CD4-positive, alpha-beta T cell treated with Interleukin-17A for 4 hours (primary cell): ENCODE measurements around the gene BACH2.
A peak's percentile ranks its signal among the peaks of the same experiment; 100 is the strongest.
"Not testable (repeated sequence)": the region's sequence is repeated elsewhere in the genome, so short reads cannot be mapped to it uniquely, and the experiment has no call there.

Experiments used
- DNase-seq: peaks from one replicate; pipeline ENCODE4 v3.0.0-alpha.2; 2020; ENCODE audit warnings: mixed read lengths

The BACH2 gene

DNA sequence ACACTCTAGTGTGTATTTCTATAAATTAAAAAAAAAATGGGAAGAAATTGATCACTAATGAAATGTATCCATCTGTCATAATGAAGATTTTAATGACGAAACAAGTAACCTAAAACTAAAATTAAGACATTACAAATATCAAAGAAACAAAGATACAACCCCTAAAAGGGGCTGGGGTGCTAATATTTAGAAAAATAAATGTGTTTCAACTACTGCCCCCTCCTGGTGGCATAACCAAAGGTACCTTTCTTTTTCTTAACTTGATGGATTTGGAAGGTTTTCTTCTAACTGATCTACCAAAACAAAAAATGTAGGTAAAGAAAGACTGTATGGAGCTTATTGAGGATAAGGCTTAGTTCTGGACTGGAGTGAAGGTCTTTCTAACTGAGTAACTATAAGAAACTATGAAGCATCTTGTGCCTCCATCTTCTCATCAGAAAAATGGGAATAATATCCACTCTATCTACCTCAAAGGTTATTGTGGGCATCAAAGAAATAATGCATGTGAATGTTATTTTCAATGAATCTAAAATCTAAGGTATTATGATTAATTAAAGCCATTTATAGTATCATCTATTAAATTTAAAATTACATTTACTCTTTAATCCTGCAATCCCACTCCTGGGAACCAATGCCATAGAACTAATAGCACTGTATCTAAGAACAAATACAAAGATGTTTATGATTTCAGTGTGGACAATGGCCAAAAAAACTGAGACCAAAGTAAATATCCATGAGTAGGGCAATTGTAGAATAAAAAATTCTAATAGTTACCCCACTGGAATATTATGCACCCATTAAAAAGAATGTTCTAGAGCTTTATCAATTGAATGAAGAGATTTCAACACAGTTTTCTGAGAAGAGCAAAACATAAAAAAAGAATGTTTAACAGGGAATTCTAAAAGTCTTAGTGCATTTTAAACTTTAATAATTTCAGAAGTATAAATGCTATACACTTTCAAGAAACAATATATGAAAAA is 117.2 kb downstream of the BACH2 start:
- DNase-seq = peak; percentile 60

GRCh38 chr6:90178384-90178855 is 118.2 kb downstream of the BACH2 start:
- no peak for DNase-seq

- peak; percentile 37 for DNase-seq
Measured at GRCh38 chr6:90177544-90178383, 118.9 kb downstream of the BACH2 start.

DNA sequence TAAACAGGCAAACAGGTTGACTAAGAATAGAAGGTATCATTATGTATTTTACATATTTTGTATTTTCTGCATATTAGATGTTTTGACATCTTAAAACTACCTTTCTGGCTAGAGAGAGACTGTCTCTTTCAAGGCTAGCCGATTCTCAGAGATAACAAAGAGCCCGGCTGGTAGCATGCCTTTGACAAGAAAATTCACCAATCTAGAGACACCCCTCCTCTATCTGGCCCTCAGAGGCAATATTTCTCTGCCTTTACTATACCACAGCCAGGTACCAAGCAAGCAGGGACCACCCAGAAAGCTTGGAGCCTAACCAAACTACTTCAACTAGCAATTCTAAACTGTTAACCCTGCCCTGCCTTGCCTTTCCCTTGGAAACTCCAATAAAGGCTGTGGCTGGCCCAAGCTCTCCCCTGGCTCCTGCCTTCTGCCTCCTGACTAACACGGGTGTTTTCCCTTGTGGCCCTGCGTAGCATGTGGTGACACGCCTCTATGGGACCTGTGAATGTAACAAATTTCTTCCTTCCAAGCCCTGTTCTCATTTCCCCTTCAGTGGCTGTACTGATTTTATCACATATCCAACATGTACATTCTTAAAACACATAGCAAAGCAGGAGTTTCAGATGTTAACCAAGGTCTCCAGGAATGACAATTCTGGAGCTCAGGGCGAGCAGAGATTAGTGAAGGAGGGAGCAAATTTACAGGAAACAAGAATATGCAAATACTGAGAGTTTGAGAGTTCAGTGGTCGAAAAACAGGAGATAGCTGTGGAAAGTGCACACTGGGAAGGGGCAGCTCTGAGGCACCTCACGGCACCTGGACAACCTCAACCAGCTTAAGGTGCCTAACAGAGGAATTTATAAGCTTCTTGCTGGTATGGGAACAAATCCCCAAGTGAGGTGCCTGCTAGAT is 120.8 kb downstream of the BACH2 start:
- peak; percentile 53 for DNase-seq

DNA sequence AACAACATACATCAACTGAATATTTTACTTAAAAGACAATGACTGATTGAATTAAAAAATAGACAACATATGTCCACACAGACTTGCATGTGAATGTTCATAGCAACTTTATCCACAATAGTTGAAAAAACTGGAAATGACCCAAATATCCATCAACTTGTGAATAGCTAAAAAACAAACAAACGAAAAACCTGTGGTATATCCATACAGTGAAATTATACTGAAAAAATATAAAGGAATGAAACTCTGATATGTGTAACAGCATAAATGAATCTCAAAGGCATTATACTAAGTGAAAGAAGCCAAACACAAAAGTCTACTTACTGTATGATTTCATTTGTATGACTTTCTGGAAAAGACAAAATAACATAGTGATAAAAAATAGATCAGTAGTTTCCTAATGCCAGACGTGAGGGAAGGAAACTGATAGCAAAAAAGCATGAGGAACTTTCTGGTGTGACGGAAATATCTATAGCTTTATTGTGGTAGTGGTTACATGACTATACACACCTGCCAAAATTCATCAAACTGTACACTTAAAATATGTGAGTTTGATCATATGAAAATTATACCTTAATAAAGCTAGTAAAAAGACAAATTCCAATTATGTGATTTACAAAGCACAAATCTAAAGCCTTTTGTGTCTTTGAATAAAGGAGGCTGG is 123.2 kb downstream of the BACH2 start:
- DNase-seq = no peak

GRCh38 chr6:90170601-90171000 is 126.0 kb downstream of the BACH2 start:
- DNase-seq = no peak

GRCh38 chr6:90169374-90169773 is 127.3 kb downstream of the BACH2 start:
- no peak for DNase-seq

DNA sequence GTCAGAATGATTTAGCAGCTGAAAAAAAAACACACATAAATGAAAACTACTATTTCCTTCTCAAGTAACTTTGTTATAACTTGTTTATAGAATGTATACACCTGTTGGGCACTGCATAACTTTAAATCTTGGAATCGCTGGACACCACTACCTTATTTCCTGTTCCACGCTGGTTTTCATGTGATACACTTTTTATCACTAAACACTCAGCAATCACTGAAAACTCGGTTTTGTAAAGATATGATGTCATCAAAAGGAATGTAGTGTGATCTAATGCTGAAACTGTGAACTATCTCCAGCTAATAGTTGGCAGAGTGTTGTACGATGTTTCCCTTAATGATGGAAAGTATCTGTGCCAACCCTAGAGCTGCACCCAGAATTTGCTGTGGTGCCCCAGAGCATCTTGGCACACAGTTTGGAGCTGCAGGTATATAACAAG is 127.9 kb downstream of the BACH2 start:
- no peak for DNase-seq

DNA sequence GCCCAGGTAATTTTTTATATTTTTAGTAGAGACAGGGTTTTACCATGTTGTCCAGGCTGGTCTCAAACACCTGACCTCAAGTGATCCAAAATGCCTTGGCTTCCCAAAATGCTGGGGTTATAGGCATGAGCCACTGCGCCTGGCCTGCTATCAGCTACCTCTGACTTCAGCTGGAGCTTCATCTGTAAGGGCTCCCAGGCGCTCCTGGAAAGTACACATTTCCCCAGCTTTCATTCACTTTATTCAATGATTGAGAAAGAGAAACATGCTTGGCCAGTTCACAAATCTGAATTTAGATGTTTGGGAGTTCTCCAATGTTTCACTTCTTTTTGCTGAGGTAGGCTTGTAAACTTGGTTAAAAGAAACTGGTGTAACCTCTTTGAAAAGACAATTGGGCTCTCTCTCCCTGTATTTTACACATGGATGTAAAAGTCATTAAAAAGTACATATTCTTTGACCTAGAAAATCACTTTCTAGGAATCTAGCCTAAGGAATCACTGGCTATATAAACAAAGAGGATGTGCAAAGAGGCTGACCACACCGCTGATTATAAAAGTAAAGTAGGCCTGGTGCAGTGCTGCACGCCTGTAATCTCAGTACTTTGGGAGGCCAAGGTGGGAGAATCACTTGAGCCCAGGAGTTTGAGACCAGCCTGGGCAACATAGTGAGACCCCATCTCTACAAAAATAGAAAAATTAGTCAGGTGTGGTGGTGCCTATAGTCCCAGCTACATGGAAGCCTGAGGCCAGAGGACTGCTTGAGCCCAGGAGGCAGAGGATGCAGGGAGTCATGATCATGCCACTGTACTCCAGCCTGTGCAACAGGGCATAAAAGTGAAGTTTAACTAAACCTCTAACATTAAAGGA is 128.9 kb downstream of the BACH2 start:
- no peak for DNase-seq

- not testable (repeated sequence) for DNase-seq
Measured at GRCh38 chr6:90166155-90166924, 130.3 kb downstream of the BACH2 start.

DNA sequence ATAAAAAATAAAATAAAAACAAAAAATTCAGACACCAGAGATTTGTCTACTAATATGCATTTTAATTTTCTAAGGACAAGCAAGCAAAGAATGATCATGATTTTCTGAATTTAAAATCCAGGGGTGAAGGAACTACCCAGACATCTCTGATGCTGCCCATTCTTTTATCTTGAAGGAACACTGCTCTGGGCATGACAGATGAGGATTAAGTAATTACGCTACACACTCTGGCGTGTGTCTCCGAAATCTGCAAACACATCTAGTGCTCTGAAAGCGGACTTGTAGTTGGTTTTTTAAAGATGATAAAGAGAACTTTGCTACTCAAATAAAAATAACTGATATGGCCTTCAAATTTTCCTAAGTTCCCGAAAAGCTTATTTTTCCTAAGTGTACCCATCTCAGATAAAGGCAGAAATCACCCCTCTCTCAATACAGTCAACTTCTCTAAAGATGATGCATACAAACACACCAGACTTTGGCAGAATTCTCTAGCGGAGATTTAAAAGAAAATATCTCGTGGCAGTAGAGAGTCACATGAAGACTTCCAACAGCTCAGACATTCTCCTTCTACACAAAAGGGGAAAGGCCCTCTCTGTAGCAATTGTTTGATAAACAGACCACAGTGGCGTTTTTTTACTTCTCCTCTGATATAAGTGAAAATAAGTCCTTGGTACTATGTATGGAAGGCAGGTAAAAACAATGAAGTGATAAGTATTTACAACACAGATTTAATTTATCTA is 133.8 kb downstream of the BACH2 start:
- no peak for DNase-seq

DNA sequence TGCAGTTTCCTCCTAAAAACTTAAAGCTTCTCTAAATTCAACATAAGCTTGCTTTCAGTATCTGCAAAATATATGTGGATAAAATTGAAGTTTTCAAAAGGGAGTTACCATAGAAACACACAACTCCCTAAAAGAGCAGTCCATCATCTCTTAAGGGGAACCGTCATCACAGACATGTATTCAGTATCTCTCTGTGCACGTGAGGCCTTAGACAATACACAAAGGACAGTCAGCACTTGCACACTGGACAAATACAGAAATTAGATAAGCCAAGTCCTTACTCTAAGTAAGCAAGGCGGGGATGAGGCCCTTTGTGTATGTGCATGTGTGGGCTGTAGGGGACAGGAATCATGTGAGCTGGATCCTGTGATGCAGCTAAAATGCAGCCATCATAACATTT is 136.6 kb downstream of the BACH2 start:
- no peak for DNase-seq

GRCh38 chr6:90159452-90159851 is 137.2 kb downstream of the BACH2 start:
- DNase-seq = no peak

- no peak for DNase-seq
Measured at GRCh38 chr6:90158936-90159335, 137.7 kb downstream of the BACH2 start.

DNA sequence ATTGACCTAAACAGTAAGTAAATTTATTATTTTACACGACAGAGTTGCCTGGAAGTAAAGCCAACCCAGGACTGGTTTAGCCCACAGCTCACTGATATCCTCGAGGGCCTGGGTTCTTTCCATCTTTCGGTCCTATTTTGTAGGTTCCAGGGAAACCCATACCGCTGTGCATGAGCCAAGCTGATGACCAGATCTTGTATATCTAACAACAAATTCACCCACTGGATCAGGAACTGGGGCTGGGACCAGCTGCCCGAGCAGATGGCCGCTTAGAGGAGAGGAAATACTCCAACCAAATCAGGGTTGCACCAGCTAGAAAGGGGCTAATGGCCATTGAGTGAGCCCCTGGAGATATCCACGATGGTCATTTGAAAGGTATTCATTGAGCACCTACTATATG is 139.2 kb downstream of the BACH2 start:
- no peak for DNase-seq

GRCh38 chr6:90156861-90157260 is 139.8 kb downstream of the BACH2 start:
- DNase-seq = peak; percentile 63

GRCh38 chr6:90154755-90155470 is 141.7 kb downstream of the BACH2 start:
- DNase-seq = no peak
